Smooth muscle cell (in vitro differentiated cells): ENCODE results near the gene PHF10. TPM values are rescaled to one million over a fixed set of nuclear protein-coding genes. Genes with fewer than 3 reads are reported as not detected.

Source experiments
- DNase-seq: peaks from one replicate; lab custom pipeline; 2025; ENCODE audit not compliant: unreplicated experiment; lab: John Stamatoyannopoulos, UW
- H2AFZ ChIP-seq: fragments of 200-600 bp; sonication (generic); 2 replicates; pipeline ENCODE4 v1.6.0; 2016; ENCODE audit warnings: antibody characterized with exemption, low read depth, mild to moderate bottlenecking
- H3F3A ChIP-seq: fragments of 200-600 bp; sonication (generic); 2 replicates; pipeline ENCODE4 v1.6.0; 2017; ENCODE audit warnings: antibody characterized with exemption, low read depth
- H3K27ac ChIP-seq: fragments of 200-600 bp; sonication (generic); 2 replicates; pipeline ENCODE4 v1.5.1; 2016; ENCODE audit warnings: low read depth, mild to moderate bottlenecking
- H3K27me3 ChIP-seq: fragments of 200-600 bp; sonication (generic); 2 replicates; pipeline ENCODE4 v1.6.1; 2016; ENCODE audit warnings: low read depth, mild to moderate bottlenecking
- H3K36me3 ChIP-seq: fragments of 200-600 bp; sonication (generic); 2 replicates; pipeline ENCODE4 v1.5.1; 2016; ENCODE audit warnings: low read depth
- H3K4me1 ChIP-seq: fragments of 200-600 bp; sonication (generic); 2 replicates; pipeline ENCODE4 v1.5.1; 2016; ENCODE audit warnings: low read depth
- H3K4me2 ChIP-seq: fragments of 200-600 bp; sonication (generic); 2 replicates; pipeline ENCODE4 v1.6.0; 2016; ENCODE audit warnings: mild to moderate bottlenecking
- H3K4me3 ChIP-seq: fragments of 200-600 bp; sonication (generic); 2 replicates; pipeline ENCODE4 v1.5.1; 2016; ENCODE audit warnings: mild to moderate bottlenecking
- H3K79me2 ChIP-seq: fragments of 200-600 bp; sonication (generic); 2 replicates; pipeline ENCODE4 v1.6.0; 2016; ENCODE audit warnings: low read depth, mild to moderate bottlenecking
- H3K9ac ChIP-seq: fragments of 200-600 bp; sonication (generic); 2 replicates; pipeline ENCODE4 v1.6.0; 2016; ENCODE audit warnings: low read depth
- H3K9me3 ChIP-seq: fragments of 200-600 bp; sonication (generic); replicated peaks from 2 replicates; pipeline ENCODE4 v1.5.1; 2016; ENCODE audit warnings: low read depth
- H4K20me1 ChIP-seq: fragments of 200-600 bp; sonication (generic); 2 replicates; pipeline ENCODE4 v1.6.0; 2016; ENCODE audit warnings: low read depth
- WGBS: methylation state at CpG from one replicate; pipeline ENCODE4 v1.1.7; 2016; ENCODE audit warnings: low lambda C conversion rate; 5-methylcytosine and 5-hydroxymethylcytosine counted together
- polyA plus RNA-seq: library from polyadenylated mRNA; unstranded; fragments of >200 nt; fragmentation: Nextera tagmentation; extraction: Ambion mirVana; gene quantifications from 2 replicates; pipeline ENCODE4 v1.2.1, GENCODE V29; 2016
- total RNA-seq: library from RNA; depleted of rRNA; stranded (reverse); fragments of >200 nt; gene quantifications from 2 replicates; pipeline ENCODE4 v1.2.3, GENCODE V29; 2014
- TF ChIP-seq, protein P1 (sequence below): fragments of 200-600 bp; sonication (generic); IDR thresholded peaks from 2 replicates; pipeline ENCODE4 v1.5.1; 2017; ENCODE audit warnings: borderline replicate concordance, mild to moderate bottlenecking, antibody characterized with exemption; ENCODE audit not compliant: insufficient read depth, poor library complexity, severe bottlenecking

The PHF10 gene
- total and polyA plus RNA-seq, 2 experiments from 2014 or later, result 22.0 to 41.9 TPM

DNA sequence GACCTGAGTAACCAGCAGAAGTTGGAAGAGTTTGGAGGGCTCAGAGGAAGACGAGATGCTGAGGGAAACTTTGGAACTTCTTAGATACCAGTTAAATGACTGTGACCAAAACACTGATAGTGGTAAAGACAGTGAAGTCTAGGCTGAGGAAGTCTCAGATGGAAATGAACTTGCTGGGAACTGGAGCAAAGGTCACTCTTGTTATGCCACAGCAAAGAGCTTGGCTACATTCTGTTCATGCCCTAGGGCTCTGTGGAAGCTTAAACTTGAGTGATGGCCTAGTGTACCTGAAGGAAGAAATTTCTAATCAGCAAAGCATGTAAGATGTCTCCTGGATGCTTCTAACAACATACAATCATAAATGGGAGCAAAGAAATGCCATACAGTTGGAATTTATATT lies 47.2 kb downstream of the PHF10 start:
- Histone ChIP-seq H3K9ac (no peak overlapping the region), H3K36me3 (peaks cover 4% of the 10 kb centered on the region), H4K20me1 (no peaks in the 10 kb centered on the region), H3F3A (no peaks in the 10 kb centered on the region), H2AFZ (no peak overlapping the region), H3K27ac (no peak overlapping the region), H3K4me3 (no peak overlapping the region), H3K79me2 (no peaks in the 10 kb centered on the region), H3K9me3 (no peaks in the 10 kb centered on the region), H3K4me1 (no peaks in the 10 kb centered on the region), H3K4me2 (no peak overlapping the region), H3K27me3 (no peaks in the 10 kb centered on the region)
- WGBS, result 35% methylated on average over 1 of the region's 1 CpG
- no peak for DNase-seq
- TF ChIP-seq, protein P1, sequence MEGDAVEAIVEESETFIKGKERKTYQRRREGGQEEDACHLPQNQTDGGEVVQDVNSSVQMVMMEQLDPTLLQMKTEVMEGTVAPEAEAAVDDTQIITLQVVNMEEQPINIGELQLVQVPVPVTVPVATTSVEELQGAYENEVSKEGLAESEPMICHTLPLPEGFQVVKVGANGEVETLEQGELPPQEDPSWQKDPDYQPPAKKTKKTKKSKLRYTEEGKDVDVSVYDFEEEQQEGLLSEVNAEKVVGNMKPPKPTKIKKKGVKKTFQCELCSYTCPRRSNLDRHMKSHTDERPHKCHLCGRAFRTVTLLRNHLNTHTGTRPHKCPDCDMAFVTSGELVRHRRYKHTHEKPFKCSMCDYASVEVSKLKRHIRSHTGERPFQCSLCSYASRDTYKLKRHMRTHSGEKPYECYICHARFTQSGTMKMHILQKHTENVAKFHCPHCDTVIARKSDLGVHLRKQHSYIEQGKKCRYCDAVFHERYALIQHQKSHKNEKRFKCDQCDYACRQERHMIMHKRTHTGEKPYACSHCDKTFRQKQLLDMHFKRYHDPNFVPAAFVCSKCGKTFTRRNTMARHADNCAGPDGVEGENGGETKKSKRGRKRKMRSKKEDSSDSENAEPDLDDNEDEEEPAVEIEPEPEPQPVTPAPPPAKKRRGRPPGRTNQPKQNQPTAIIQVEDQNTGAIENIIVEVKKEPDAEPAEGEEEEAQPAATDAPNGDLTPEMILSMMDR, result no peak

DNA sequence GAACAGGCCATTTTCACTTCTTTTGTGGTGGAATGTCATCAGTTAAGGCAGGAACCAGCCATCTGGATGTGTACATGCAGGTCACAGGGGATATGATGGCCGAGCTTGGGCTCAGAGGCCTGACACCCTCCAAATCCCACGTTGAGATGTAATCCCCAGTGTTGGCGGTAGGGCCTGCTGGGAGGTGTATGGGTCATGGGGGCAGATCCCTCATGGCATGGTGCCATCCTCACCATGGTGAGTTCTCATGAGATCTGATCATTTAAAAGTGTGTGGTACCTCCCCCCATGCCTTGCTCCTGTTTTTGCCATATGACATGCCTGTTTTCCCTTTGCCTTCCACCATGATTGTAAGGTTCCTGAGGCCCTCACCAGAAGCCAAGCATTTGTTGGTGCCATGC lies 49.3 kb downstream of the PHF10 start:
- DNase-seq, result no peak
- H3K4me3 ChIP-seq, result no peak overlapping the region
- no peak overlapping the region for H3K27ac ChIP-seq
- H3K4me2 ChIP-seq, result no peak overlapping the region
- H3K9ac ChIP-seq, result no peak overlapping the region
- no peaks in the 10 kb centered on the region for H4K20me1 ChIP-seq
- H3F3A ChIP-seq, result no peaks in the 10 kb centered on the region
- no peaks in the 10 kb centered on the region for H3K79me2 ChIP-seq
- H3K36me3 ChIP-seq, result peaks cover 7% of the 10 kb centered on the region
- 93% methylated on average over 3 of the region's 3 CpGs for WGBS
- H3K9me3 ChIP-seq, result no peaks in the 10 kb centered on the region
- no peaks in the 10 kb centered on the region for H3K4me1 ChIP-seq
- no peaks in the 10 kb centered on the region for H3K27me3 ChIP-seq
- TF ChIP-seq, protein P1, result no peak
- no peak overlapping the region for H2AFZ ChIP-seq

DNA sequence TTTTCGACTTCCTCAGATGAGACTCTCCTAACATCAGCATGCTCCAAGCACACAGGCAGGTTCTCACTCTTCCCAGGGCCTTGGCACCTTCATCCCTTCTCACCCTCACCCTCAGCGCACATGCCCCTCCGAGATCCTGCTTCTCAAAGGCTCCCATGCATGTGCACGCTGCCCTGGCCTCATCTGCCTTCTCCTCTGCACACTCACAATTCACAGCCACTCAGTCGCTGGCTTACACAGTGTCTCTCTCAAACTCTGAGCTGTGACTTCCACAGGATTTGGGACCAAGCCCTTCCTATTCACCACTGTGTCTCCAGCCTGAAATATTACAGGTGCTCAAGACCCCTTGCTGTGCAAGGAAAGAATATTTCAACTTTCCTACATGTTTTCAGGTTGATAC lies 52.7 kb downstream of the PHF10 start:
- Histone ChIP-seq H3K79me2 (no peaks in the 10 kb centered on the region), H4K20me1 (no peaks in the 10 kb centered on the region), H3F3A (no peaks in the 10 kb centered on the region), H2AFZ (no peak overlapping the region), H3K4me3 (no peak overlapping the region), H3K27ac (no peak overlapping the region), H3K4me2 (no peak overlapping the region), H3K9me3 (no peaks in the 10 kb centered on the region), H3K4me1 (no peaks in the 10 kb centered on the region), H3K9ac (no peak overlapping the region), H3K27me3 (no peaks in the 10 kb centered on the region), H3K36me3 (peaks cover 8% of the 10 kb centered on the region)
- DNase-seq, result no peak
- TF ChIP-seq, protein P1, result no peak
- 98% methylated on average over 5 of the region's 5 CpGs for WGBS

DNA sequence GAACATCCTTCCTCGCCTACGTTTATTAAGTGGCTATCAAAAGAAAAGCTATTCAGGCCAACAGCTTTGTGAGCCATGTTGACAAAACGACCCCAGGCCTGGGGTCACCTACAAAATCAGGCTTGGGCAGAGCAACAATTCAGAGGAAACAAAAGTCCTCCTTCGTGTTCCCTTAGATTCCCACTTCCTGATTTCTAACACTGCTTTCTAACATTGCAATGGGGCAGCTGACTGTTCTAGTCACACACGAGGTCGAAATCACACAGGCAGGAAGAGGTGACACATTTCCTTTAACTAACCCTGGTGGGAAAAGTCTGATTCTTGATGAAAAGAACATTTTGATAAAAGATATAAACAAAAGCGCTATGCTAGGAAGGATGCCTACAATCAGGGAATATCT lies 54.4 kb downstream of the PHF10 start:
- no peak for DNase-seq
- Histone ChIP-seq H3K79me2 (no peaks in the 10 kb centered on the region), H3K9me3 (no peaks in the 10 kb centered on the region), H3K9ac (no peak overlapping the region), H3K36me3 (peaks cover 8% of the 10 kb centered on the region), H4K20me1 (no peaks in the 10 kb centered on the region), H2AFZ (no peak overlapping the region), H3K27me3 (no peaks in the 10 kb centered on the region), H3F3A (no peaks in the 10 kb centered on the region), H3K4me1 (no peaks in the 10 kb centered on the region), H3K27ac (no peak overlapping the region), H3K4me2 (no peak overlapping the region), H3K4me3 (no peak overlapping the region)
- 87% methylated on average over 7 of the region's 7 CpGs for WGBS
- TF ChIP-seq, protein P1, result no peak
